ENCODE measurements around the gene PPP2R2C. TPM values are rescaled to one million over a fixed set of nuclear protein-coding genes. Genes with fewer than 3 reads are reported as not detected.

The PPP2R2C gene
- total RNA-seq, 1 experiment from 2014 or later = 8.1 TPM

GRCh38 chr4:6445403-6446129 is 26.8 kb downstream of the PPP2R2C start:
- Histone ChIP-seq H3K79me1 (ENCODE audit: insufficient read depth, low read depth, low read length, poor library complexity, severe bottlenecking) (no peaks in the 10 kb centered on the region), H2BK15ac (ENCODE audit: low read depth, low read length) (no peak overlapping the region), H3K4me1 (ENCODE audit: insufficient read depth, low read length) (no peaks in the 10 kb centered on the region), H2AK5ac (ENCODE audit: insufficient read length, low read length) (no peak overlapping the region), H3K9me3 (ENCODE audit: control insufficient read depth, low read depth, low read length) (no peaks in the 10 kb centered on the region), H3K23me2 (ENCODE audit: insufficient read length, low read depth, low read length, poor library complexity, severe bottlenecking) (peaks cover 3% of the 10 kb centered on the region), H3K27me3 (ENCODE audit: insufficient read depth, low read length) (no peaks in the 10 kb centered on the region), H2AFZ (ENCODE audit: low read length) (no peak overlapping the region), H2BK5ac (ENCODE audit: insufficient read length, low read length) (no peak overlapping the region), H3K79me2 (ENCODE audit: insufficient read depth, low read length) (no peaks in the 10 kb centered on the region), H2BK120ac (ENCODE audit: low read depth, low read length, poor library complexity, severe bottlenecking) (no peak overlapping the region), H3K56ac (ENCODE audit: insufficient read length, low read depth, low read length) (no peak overlapping the region), H3K14ac (ENCODE audit: insufficient read depth, low read length) (no peak overlapping the region), H2BK20ac (ENCODE audit: low read depth, low read length, poor library complexity, severe bottlenecking) (no peak overlapping the region), H3K18ac (ENCODE audit: insufficient read length, low read depth, low read length) (no peak overlapping the region), H3K4ac (ENCODE audit: low read depth, low read length) (no peak overlapping the region), H3K23ac (ENCODE audit: insufficient read length, low read depth, low read length) (no peak overlapping the region), H4K8ac (replicated peaks; ENCODE audit: insufficient read length, low read depth, low read length) (no peak overlapping the region), H3K27ac (ENCODE audit: insufficient read length, low read depth, low read length) (no peak overlapping the region), H3T11ph (ENCODE audit: low read length) (no peak overlapping the region), H3K9ac (ENCODE audit: extremely low read depth, insufficient read length, low read length) (no peak overlapping the region), H2BK12ac (ENCODE audit: insufficient read length, low read depth, low read length) (no peak overlapping the region), H4K20me1 (ENCODE audit: control insufficient read depth, insufficient read depth, insufficient read length) (no peaks in the 10 kb centered on the region), H3K4me2 (ENCODE audit: insufficient read depth, insufficient read length, low read length) (no peak overlapping the region), H4K5ac (ENCODE audit: insufficient read length, low read depth, low read length) (no peak overlapping the region), H4K91ac (ENCODE audit: insufficient read length, low read depth, low read length) (no peak overlapping the region)
- no peak overlapping the region; a peak in 1 of 7 replicates for H3K27ac Mint-ChIP-seq
- peaks cover 10 to 23% of the 10 kb centered on the region in 2 experiments for H3K4me1 Mint-ChIP-seq
- H3K9me3 Mint-ChIP-seq = no peaks in the 10 kb centered on the region; a peak in 1 of 5 replicates
- no peaks in the 10 kb centered on the region for H3K36me3 Mint-ChIP-seq (ENCODE audit: insufficient read depth in 1 of 3, low read depth in 3 of 3)
- H3K4me3 Mint-ChIP-seq = no peak overlapping the region
- no CpG with 5 or more reads among the region's 5 CpGs for WGBS (ENCODE audit: extremely low coverage, insufficient read length, low lambda C conversion rate)
- DNase-seq = no peak
- no peak for TF ChIP-seq CTCF (conservative IDR thresholded peaks at IDR 0.05)
- peaks cover 6% of the 10 kb centered on the region for H3K27me3 Mint-ChIP-seq (ENCODE audit: low read depth)

Data from H9 (cell line).